AG09309 (cell line): Measurements from ENCODE around the gene MLIP.

ENCODE experiments used
- DNase-seq: peaks from one replicate; pipeline ENCODE4 v3.0.0-alpha.2; 2010; ENCODE audit warnings: low read depth
- H3K4me3 ChIP-seq: 2 replicates; pipeline ENCODE4 v1.5.1; 2011; ENCODE audit warnings: mild to moderate bottlenecking, low read depth, low read length, moderate library complexity; ENCODE audit not compliant: control insufficient read depth
- TF ChIP-seq, protein P1 (sequence below): IDR thresholded peaks from 2 replicates; pipeline ENCODE4 v1.5.1; 2011; ENCODE audit warnings: mild to moderate bottlenecking, low read depth, low read length, inconsistent platforms; ENCODE audit not compliant: insufficient read depth, control insufficient read depth; ENCODE audit errors: missing control alignments

MLIP gene

DNA sequence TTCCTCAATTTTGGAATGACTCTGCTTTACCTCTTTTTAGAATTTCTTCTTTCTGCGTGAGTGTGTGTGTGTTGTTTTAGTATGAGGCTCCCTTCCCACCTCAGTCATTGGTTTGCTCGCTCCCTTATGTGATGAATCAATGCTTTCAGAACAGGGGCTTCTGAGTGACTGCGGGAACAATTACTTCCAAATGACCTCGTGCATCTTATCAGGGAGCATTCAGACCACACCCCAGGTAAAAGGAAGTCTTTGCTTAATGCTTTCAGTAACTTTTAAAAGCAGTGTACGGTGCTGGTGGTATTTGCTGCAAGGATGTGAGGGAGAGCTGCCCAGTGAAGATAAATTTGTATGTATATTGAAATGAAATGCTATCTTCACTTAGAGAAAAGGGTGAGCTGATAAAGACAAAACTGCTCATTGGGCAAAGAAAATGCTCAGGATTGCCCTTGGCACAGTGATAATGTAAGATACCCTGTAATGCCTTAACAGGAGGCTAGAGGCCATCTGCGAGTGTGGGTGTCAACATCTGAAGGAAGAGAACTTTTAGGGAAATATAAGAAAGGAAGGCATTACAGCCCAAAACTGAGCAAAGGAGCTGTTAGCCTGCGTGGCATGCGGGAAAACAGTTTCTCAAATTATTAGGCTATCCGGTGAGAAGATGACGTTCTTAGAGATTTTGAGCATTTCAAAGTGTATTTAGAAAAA, at the start of gene MLIP:
Gene MLIP, plus strand, starts transcription at position 103 of the 705 bp plus-strand sequence. Its CDS starts 37 bp downstream, at position 140.
- TF ChIP-seq, protein P1, sequence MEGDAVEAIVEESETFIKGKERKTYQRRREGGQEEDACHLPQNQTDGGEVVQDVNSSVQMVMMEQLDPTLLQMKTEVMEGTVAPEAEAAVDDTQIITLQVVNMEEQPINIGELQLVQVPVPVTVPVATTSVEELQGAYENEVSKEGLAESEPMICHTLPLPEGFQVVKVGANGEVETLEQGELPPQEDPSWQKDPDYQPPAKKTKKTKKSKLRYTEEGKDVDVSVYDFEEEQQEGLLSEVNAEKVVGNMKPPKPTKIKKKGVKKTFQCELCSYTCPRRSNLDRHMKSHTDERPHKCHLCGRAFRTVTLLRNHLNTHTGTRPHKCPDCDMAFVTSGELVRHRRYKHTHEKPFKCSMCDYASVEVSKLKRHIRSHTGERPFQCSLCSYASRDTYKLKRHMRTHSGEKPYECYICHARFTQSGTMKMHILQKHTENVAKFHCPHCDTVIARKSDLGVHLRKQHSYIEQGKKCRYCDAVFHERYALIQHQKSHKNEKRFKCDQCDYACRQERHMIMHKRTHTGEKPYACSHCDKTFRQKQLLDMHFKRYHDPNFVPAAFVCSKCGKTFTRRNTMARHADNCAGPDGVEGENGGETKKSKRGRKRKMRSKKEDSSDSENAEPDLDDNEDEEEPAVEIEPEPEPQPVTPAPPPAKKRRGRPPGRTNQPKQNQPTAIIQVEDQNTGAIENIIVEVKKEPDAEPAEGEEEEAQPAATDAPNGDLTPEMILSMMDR = no peak
- H3K4me3 ChIP-seq = no peak within 1 kb of the TSS
- DNase-seq = no peak

DNA sequence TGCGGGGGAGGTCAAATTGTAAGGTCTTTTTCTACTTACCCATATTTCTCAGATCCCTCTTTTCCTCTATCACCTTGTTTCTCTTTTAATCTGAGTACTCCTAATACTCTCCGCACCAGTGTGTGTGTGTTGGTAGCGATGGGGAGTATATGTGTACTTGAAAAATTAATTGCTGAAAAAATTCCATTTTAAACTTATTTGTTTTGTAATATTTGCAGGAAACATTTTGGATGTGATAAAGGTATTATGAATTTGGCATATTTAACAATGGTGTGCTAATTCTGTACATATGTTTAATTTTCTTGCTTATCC, 48.1 kb upstream of the MLIP start:
- H3K4me3 ChIP-seq = no peak overlapping the region
- no peak for DNase-seq
- TF ChIP-seq, protein P1 = no peak

DNA sequence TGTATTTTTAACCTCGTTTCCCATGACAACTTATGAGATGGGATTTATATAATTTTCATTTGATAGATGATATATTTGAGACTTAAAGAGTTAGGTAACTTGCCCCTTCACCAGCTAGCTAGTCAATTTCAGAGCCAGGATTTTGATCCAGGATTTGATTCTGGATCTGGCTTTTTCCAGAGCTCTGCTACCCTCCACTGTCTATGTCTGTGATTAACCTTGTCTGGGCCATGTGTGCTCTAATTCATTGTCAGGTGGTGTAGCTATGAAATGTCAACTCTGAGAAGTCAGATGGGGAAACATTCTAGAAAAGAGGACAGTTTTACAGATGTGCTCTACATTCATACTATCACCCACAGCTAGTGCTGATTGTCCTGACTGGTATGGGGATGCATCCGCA, 42.5 kb upstream of the MLIP start:
- TF ChIP-seq, protein P1 = no peak
- DNase-seq = no peak
- no peak overlapping the region for H3K4me3 ChIP-seq

GRCh38 chr6:54070025-54070424, 41.2 kb upstream of the MLIP start:
- DNase-seq = no peak
- H3K4me3 ChIP-seq = no peak overlapping the region; the same call in 1 of the 2 replicates
- TF ChIP-seq, protein P1 = no peak

- TF ChIP-seq, protein P1 = no peak
- H3K4me3 ChIP-seq = no peak overlapping the region
- DNase-seq = no peak
Observed at GRCh38 chr6:54071821-54072340, 39.4 kb upstream of the MLIP start.

DNA sequence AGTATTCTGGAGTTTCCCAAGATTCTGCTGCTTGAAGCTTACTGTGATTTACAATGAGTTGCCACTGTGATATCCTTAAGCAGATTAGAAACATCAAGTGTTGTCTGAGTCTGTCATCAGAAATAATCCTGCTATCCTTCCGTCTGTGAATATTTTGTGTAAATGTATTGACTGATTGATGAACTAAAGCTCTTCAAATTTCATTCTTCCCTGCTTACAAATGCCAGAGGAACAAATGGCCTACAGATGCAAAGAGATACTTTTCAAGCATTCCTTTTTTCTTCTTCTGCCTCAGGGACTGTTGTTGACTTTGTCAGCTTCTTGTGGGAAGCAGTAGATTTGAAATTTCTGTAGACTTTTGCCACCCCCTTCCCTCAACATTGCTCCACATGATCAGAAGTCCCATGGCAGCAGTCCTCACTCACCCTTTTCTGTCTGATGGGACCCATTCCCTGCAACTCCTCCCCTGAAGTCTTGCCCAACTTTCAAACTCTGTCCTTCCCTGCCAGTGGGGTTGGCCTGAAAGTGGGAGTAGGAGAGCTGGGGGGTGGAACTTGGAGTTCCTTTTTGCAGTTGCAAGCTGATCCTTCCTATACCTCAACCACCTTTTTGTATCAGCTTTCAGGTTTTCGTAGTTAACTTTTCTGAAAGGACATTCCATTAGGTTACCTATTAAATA, 38.5 kb upstream of the MLIP start:
- TF ChIP-seq, protein P1 = no peak
- DNase-seq = no peak
- H3K4me3 ChIP-seq = no peak overlapping the region
